ENCODE results near the gene E2F4. TPM values are rescaled to one million over a fixed set of nuclear protein-coding genes. Genes with fewer than 3 reads are reported as not detected.

Gene E2F4
- total and polyA plus RNA-seq, 2 donors (not counting 1 experiment from before 2014, with no cell fraction given), result 42.4 to 59.9 TPM

DNA sequence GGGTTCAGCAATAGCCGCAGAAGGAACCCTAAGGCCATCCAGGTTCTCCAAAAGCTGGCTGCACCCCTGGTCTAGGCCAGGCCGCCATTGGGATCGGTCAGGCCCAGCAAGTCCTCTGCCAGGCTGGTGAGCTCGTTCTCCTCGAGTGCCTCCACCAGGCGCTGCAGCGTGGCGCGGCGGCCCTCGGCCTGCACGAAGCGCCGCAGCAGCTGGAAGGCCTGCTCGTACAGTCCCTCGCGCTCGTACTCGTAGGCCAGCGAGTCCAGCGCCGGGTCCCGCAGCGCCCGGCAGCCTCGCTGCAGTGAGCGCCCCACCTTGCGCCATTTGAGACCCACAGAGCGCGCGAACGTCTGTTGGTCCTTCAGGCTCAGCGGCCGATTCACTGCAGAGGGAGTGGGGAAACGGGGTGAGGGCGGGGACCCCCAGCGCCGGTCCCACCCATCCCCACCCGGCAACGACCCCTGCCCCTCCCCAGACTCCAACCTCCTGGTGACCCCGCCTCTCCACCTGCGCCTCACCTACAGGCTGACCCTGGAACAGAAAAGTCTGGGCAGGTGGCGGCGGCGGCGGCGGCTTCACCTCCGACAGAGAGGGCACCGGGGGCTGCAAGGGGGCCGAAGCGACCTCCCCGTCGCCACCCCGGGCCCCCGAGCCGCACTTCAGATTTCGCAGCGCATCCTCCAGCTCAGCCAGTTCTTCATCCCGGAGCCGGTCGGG, 37.2 kb upstream of the E2F4 start:
- DNase-seq (ENCODE audit: low read depth in 2 of 2), result no peak

DNA sequence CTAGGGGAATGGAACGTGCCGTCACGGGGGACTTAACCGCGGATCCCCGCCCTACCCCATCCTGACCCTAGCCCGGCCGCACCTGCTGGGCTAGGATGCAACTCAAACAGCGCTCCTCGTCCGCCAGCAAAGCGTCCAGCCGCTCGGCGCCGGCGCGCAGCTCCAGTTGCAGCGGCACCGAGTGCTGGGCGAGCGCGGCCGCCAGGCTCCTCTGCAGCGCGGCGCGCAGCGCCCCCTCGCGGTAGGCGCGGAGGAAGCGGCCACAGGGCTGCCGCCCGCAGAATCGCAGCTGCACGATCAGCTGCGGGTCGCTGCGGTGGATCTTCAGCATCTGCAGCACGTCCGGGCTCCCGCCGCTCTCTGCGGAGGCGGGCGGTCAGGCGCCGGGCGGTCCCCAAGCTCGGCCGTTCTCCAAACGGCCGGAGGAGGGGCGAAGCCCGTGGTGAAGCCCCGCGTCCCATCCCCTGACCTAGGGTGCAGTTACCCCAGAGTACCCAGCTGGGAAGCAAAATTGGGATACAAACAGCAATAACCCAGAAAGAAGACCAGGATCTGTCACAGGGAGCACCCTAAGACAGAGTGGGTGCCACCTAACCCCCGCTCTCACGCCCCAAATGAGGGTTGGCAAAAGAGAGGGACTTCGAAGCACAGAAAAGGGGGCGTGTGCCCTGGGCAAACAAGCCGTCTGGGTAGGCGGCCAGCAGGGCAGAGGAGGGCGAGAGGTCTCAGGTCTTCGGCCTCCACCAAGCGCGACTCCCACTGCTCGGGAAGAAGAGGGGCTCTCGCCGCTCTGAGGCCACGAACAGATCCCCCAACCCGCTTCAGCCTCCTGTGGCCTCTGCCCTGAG, 36.4 kb upstream of the E2F4 start:
- TF ChIP-seq CTCF (conservative IDR thresholded peaks at IDR 0.05 in 1 of 2, IDR thresholded peaks at IDR 0.05 in 1 of 2; ENCODE audit: low read depth in 1 of 2, low read length in 2 of 2) (peak; percentile 61 to 85), EZH2 (IDR thresholded peaks at IDR 0.05; ENCODE audit: low read length, missing control alignments) (no peak)
- peak overlapping the region in 1 of 4 experiments; percentile 35 for H3K4me3 ChIP-seq (replicated peaks in 1 of 4; ENCODE audit: control extremely low read depth in 1 of 4, insufficient read depth in 1 of 4, low read depth in 3 of 4, low read length in 4 of 4)

More for the DNA sequence above, 37.2 kb upstream of the E2F4 start:
- Histone ChIP-seq H4K20me1 (ENCODE audit: control insufficient read depth, extremely low read depth, insufficient read depth, low read length) (no peaks in the 10 kb centered on the region), H3K4me1 (ENCODE audit: control insufficient read depth, extremely low read depth, insufficient read depth, low read length) (peaks cover 2% of the 10 kb centered on the region), H3K9ac (ENCODE audit: insufficient read depth, low read length) (no peak overlapping the region), H3K27ac (ENCODE audit: insufficient read depth, low read length) (no peak overlapping the region), H2AFZ (ENCODE audit: low read length) (no peak overlapping the region), H3K4me2 (ENCODE audit: extremely low read depth, insufficient read depth, low read length) (peak overlapping the region; percentile 40), H3K4me3 (replicated peaks in 1 of 4; ENCODE audit: control extremely low read depth in 1 of 4, insufficient read depth in 1 of 4, low read depth in 3 of 4, low read length in 4 of 4) (peak overlapping the region in 1 of 4 experiments; percentile 35), H3K9me3 (ENCODE audit: control insufficient read depth, insufficient read depth, low read depth, low read length) (no peaks in the 10 kb centered on the region), H3K36me3 (ENCODE audit: control insufficient read depth, insufficient read depth, low read length) (peaks cover 2% of the 10 kb centered on the region), H3K27me3 (ENCODE audit: control insufficient read depth, insufficient read depth, low read length) (no peaks in the 10 kb centered on the region), H3K79me2 (ENCODE audit: control insufficient read depth, insufficient read depth, low read length) (no peaks in the 10 kb centered on the region)
- TF ChIP-seq EZH2 (IDR thresholded peaks at IDR 0.05; ENCODE audit: low read length, missing control alignments) (no peak), CTCF (conservative IDR thresholded peaks at IDR 0.05 in 1 of 2, IDR thresholded peaks at IDR 0.05 in 1 of 2; ENCODE audit: low read depth in 1 of 2, low read length in 2 of 2) (no peak)

DNA sequence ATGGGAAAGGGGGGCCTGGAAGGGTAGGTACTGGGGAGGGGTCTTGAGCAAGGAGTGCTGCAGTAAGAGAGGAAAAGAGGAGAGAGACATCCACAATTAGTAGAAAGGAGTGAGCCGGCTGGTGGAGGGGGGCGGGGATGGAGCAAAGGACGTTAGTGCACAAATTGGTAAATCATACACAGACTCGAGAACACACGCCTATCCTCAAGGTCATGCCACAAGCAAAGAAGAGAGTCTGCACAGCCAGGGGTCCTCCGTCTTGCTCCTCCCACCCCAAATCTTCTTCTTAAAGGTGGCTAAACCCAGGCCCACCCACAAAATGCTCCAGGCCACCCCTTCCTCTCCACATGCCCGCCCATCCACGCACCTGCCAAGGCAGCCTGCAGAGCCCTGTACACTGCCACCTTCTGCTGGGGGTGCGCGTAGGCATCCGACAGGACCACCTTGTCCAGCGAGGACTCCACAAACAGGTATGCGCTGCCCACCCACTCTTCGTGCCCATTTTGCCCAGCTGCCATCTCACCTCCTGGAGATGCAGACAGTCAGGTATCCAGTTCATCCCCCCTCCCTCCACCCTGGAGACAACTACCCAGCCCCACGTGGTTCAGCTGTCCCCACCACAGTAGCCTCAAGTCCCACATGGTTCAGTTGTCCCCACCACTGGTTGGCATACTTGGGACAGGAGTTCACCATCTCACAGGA, 35.7 kb upstream of the E2F4 start:
- H4K20me1 ChIP-seq (ENCODE audit: control insufficient read depth, extremely low read depth, insufficient read depth, low read length), result no peaks in the 10 kb centered on the region
- no peaks in the 10 kb centered on the region for H3K36me3 ChIP-seq (ENCODE audit: control insufficient read depth, insufficient read depth, low read length)
- no peak overlapping the region for H3K27ac ChIP-seq (ENCODE audit: insufficient read depth, low read length)
- no peaks in the 10 kb centered on the region for H3K27me3 ChIP-seq (ENCODE audit: control insufficient read depth, insufficient read depth, low read length)
- DNase-seq (ENCODE audit: low read depth in 2 of 2), result no peak
- H3K9me3 ChIP-seq (ENCODE audit: control insufficient read depth, insufficient read depth, low read depth, low read length), result no peaks in the 10 kb centered on the region
- no peak overlapping the region for H3K4me2 ChIP-seq (ENCODE audit: extremely low read depth, insufficient read depth, low read length)
- H3K9ac ChIP-seq (ENCODE audit: insufficient read depth, low read length), result no peak overlapping the region
- TF ChIP-seq EZH2 (IDR thresholded peaks at IDR 0.05; ENCODE audit: low read length, missing control alignments), result no peak
- TF ChIP-seq CTCF (conservative IDR thresholded peaks at IDR 0.05 in 1 of 2, IDR thresholded peaks at IDR 0.05 in 1 of 2; ENCODE audit: low read depth in 1 of 2, low read length in 2 of 2), result no peak
- H3K4me1 ChIP-seq (ENCODE audit: control insufficient read depth, extremely low read depth, insufficient read depth, low read length), result no peaks in the 10 kb centered on the region
- H3K79me2 ChIP-seq (ENCODE audit: control insufficient read depth, insufficient read depth, low read length), result no peaks in the 10 kb centered on the region
- no peak overlapping the region for H2AFZ ChIP-seq (ENCODE audit: low read length)
- H3K4me3 ChIP-seq (replicated peaks in 1 of 4; ENCODE audit: control extremely low read depth in 1 of 4, insufficient read depth in 1 of 4, low read depth in 3 of 4, low read length in 4 of 4), result no peak overlapping the region

More for the DNA sequence above, 36.4 kb upstream of the E2F4 start:
- Histone ChIP-seq H3K36me3 (ENCODE audit: control insufficient read depth, insufficient read depth, low read length) (no peaks in the 10 kb centered on the region), H2AFZ (ENCODE audit: low read length) (no peak overlapping the region), H4K20me1 (ENCODE audit: control insufficient read depth, extremely low read depth, insufficient read depth, low read length) (no peaks in the 10 kb centered on the region), H3K9ac (ENCODE audit: insufficient read depth, low read length) (no peak overlapping the region), H3K27me3 (ENCODE audit: control insufficient read depth, insufficient read depth, low read length) (no peaks in the 10 kb centered on the region), H3K27ac (ENCODE audit: insufficient read depth, low read length) (no peak overlapping the region), H3K4me2 (ENCODE audit: extremely low read depth, insufficient read depth, low read length) (peak overlapping the region; percentile 40), H3K4me1 (ENCODE audit: control insufficient read depth, extremely low read depth, insufficient read depth, low read length) (peaks cover 2% of the 10 kb centered on the region), H3K79me2 (ENCODE audit: control insufficient read depth, insufficient read depth, low read length) (no peaks in the 10 kb centered on the region), H3K9me3 (ENCODE audit: control insufficient read depth, insufficient read depth, low read depth, low read length) (no peaks in the 10 kb centered on the region)
- DNase-seq (ENCODE audit: low read depth in 2 of 2), result peak; percentile 61 to 72
